ENCODE results near the gene ITPRIP.

Gene ITPRIP

DNA sequence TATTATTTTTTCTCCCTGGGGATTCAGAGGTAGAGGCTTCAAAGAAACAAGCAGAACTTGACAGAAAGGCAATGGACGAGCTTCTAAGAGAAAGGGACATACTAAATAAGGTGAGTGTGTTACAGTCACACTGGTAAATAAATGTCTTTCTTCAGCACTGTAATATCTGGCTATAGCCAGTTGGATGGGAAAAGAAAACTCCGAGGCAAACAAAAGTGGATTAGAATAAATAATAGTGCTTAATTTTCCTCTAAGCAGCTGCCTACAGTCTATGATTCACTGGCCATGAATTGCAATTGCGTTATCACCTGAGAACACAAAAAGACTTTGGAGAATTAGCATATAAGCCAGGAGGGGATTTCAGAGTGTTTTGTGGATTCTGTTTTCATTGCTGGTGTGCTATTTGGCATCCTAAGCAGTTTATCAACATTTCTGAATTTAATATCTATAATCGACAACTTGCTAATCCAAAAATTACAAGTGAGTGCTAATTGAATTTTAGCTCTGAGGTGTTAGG lies 38.6 kb upstream of the ITPRIP start:
- Histone ChIP-seq H3K27me3 (ENCODE audit: control insufficient read depth in 3 of 3, insufficient read depth in 3 of 3, low read depth in 1 of 3, low read length in 3 of 3) (no peaks in the 10 kb centered on the region), H3K79me1 (ENCODE audit: low read depth, low read length) (no peaks in the 10 kb centered on the region), H3K4me3 (ENCODE audit: low read length in 2 of 2) (no peak overlapping the region), H3K9me3 (replicated peaks in 1 of 2; ENCODE audit: control insufficient read depth in 2 of 2, insufficient read depth in 1 of 2, low read depth in 1 of 2, low read length in 2 of 2) (peaks cover 0 to 2% of the 10 kb centered on the region in 2 donors), H2BK5ac (ENCODE audit: low read length) (no peak overlapping the region), H3K23ac (ENCODE audit: low read depth, low read length, poor library complexity) (no peak overlapping the region), H2BK12ac (ENCODE audit: low read length) (no peak overlapping the region), H2AK5ac (ENCODE audit: low read depth, low read length) (no peak overlapping the region), H3K18ac (ENCODE audit: low read length) (no peak overlapping the region), H2BK15ac (ENCODE audit: low read length) (no peak overlapping the region), H3K36me3 (replicated peaks in 1 of 2; ENCODE audit: control insufficient read depth in 2 of 2, insufficient read depth in 2 of 2, low read length in 2 of 2) (no peaks in the 10 kb centered on the region), H4K91ac (ENCODE audit: low read depth, low read length, poor library complexity) (no peak overlapping the region), H3K9ac (ENCODE audit: low read depth, low read length, poor library complexity) (no peak overlapping the region), H3K14ac (ENCODE audit: low read length) (no peak overlapping the region), H3K4me2 (ENCODE audit: insufficient read depth, low read length, poor library complexity, severe bottlenecking) (no peak overlapping the region), H3K4me1 (ENCODE audit: control insufficient read depth in 2 of 2, insufficient read depth in 1 of 2, low read depth in 1 of 2, low read length in 2 of 2) (peaks cover 0 to 3% of the 10 kb centered on the region in 2 donors), H2AFZ (ENCODE audit: low read length) (no peak overlapping the region), H2BK120ac (ENCODE audit: low read depth, low read length) (no peak overlapping the region), H3K27ac (replicated peaks; ENCODE audit: low read length) (no peak overlapping the region), H4K8ac (ENCODE audit: low read depth, low read length) (no peak overlapping the region), H3K4ac (ENCODE audit: low read length) (no peak overlapping the region)
- no CpG with 5 or more reads among the region's 4 CpGs for WGBS, 2 donors (ENCODE audit: extremely low coverage in 2 of 2, insufficient read length in 2 of 2, insufficient replicate concordance in 1 of 2)
- no peak for DNase-seq (ENCODE audit: low spot score)

DNA sequence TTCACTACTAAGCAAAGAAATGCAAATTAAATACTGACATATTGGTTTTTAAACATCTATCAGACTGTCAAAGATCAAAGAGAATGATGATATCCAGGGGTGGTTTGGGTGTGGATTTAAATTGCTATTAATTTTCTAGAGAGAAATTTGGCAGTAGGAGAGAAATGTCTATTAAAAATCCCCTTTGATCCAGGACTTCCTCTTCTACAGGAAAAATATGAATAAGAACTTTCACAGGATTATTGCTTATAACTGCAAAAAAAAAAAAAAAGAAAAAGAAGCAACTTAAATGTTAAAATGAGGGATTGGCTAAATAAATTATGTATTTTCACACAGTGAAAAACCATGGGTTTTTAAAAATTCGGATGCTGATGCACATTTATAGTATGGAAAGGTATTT lies 36.3 kb upstream of the ITPRIP start:
- no peak overlapping the region for H2BK12ac ChIP-seq (ENCODE audit: low read length)
- no peak overlapping the region for H2BK120ac ChIP-seq (ENCODE audit: low read depth, low read length)
- no peak overlapping the region for H3K4me3 ChIP-seq (ENCODE audit: low read length in 2 of 2)
- no peaks in the 10 kb centered on the region for H3K27me3 ChIP-seq (ENCODE audit: control insufficient read depth in 3 of 3, insufficient read depth in 3 of 3, low read depth in 1 of 3, low read length in 3 of 3)
- no peaks in the 10 kb centered on the region for H3K79me1 ChIP-seq (ENCODE audit: low read depth, low read length)
- no peak overlapping the region for H2AFZ ChIP-seq (ENCODE audit: low read length)
- no peak overlapping the region for H3K23ac ChIP-seq (ENCODE audit: low read depth, low read length, poor library complexity)
- no peak overlapping the region for H2BK5ac ChIP-seq (ENCODE audit: low read length)
- no peak overlapping the region for H3K14ac ChIP-seq (ENCODE audit: low read length)
- no peak overlapping the region for H4K8ac ChIP-seq (ENCODE audit: low read depth, low read length)
- no peak overlapping the region for H3K4me2 ChIP-seq (ENCODE audit: insufficient read depth, low read length, poor library complexity, severe bottlenecking)
- no peak overlapping the region for H2BK15ac ChIP-seq (ENCODE audit: low read length)
- WGBS, 2 donors (ENCODE audit: extremely low coverage in 2 of 2, insufficient read length in 2 of 2, insufficient replicate concordance in 1 of 2): no CpG with 5 or more reads among the region's 1 CpG
- no peak overlapping the region for H4K91ac ChIP-seq (ENCODE audit: low read depth, low read length, poor library complexity)
- H3K36me3 ChIP-seq (replicated peaks in 1 of 2; ENCODE audit: control insufficient read depth in 2 of 2, insufficient read depth in 2 of 2, low read length in 2 of 2): no peaks in the 10 kb centered on the region
- H3K4me1 ChIP-seq (ENCODE audit: control insufficient read depth in 2 of 2, insufficient read depth in 1 of 2, low read depth in 1 of 2, low read length in 2 of 2): peaks cover 0 to 3% of the 10 kb centered on the region in 2 donors
- DNase-seq (ENCODE audit: low spot score): no peak
- H3K9ac ChIP-seq (ENCODE audit: low read depth, low read length, poor library complexity): no peak overlapping the region
- H3K18ac ChIP-seq (ENCODE audit: low read length): no peak overlapping the region
- peaks cover 4 to 8% of the 10 kb centered on the region in 2 donors for H3K9me3 ChIP-seq (replicated peaks in 1 of 2; ENCODE audit: control insufficient read depth in 2 of 2, insufficient read depth in 1 of 2, low read depth in 1 of 2, low read length in 2 of 2)
- no peak overlapping the region for H3K27ac ChIP-seq (replicated peaks; ENCODE audit: low read length)
- H3K4ac ChIP-seq (ENCODE audit: low read length): no peak overlapping the region
- no peak overlapping the region for H2AK5ac ChIP-seq (ENCODE audit: low read depth, low read length)

DNA sequence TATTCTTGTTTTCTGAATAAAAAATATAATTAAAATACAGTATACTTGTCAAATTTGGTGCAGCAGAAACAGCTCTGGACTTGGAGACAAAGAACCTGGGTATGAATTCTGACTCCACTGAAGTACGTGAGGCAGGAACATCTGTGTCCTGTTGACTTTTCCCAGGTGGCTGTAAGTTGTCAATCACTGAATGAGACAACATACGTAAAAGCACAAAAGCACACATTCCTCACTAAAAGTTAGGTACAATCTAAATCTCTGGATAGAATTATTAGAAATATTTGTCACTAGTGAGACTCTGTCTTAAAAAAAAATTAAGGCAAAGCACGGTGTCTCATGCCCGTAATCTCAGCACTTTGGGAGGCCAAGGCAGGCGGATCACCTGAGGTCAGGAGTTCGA lies 33.5 kb upstream of the ITPRIP start:
- Histone ChIP-seq H2BK5ac (ENCODE audit: low read length) (no peak overlapping the region), H3K27ac (replicated peaks; ENCODE audit: low read length) (no peak overlapping the region), H3K79me1 (ENCODE audit: low read depth, low read length) (no peaks in the 10 kb centered on the region), H3K36me3 (replicated peaks in 1 of 2; ENCODE audit: control insufficient read depth in 2 of 2, insufficient read depth in 2 of 2, low read length in 2 of 2) (no peaks in the 10 kb centered on the region), H3K4ac (ENCODE audit: low read length) (no peak overlapping the region), H2AK5ac (ENCODE audit: low read depth, low read length) (no peak overlapping the region), H2AFZ (ENCODE audit: low read length) (no peak overlapping the region), H2BK120ac (ENCODE audit: low read depth, low read length) (no peak overlapping the region), H3K4me2 (ENCODE audit: insufficient read depth, low read length, poor library complexity, severe bottlenecking) (no peak overlapping the region), H3K23ac (ENCODE audit: low read depth, low read length, poor library complexity) (no peak overlapping the region), H2BK12ac (ENCODE audit: low read length) (no peak overlapping the region), H3K27me3 (ENCODE audit: control insufficient read depth in 3 of 3, insufficient read depth in 3 of 3, low read depth in 1 of 3, low read length in 3 of 3) (no peaks in the 10 kb centered on the region), H2BK15ac (ENCODE audit: low read length) (no peak overlapping the region), H3K14ac (ENCODE audit: low read length) (no peak overlapping the region), H4K8ac (ENCODE audit: low read depth, low read length) (no peak overlapping the region), H3K4me1 (ENCODE audit: control insufficient read depth in 2 of 2, insufficient read depth in 1 of 2, low read depth in 1 of 2, low read length in 2 of 2) (peaks cover 3 to 6% of the 10 kb centered on the region in 2 donors), H4K91ac (ENCODE audit: low read depth, low read length, poor library complexity) (no peak overlapping the region), H3K9me3 (replicated peaks in 1 of 2; ENCODE audit: control insufficient read depth in 2 of 2, insufficient read depth in 1 of 2, low read depth in 1 of 2, low read length in 2 of 2) (peaks cover 4 to 8% of the 10 kb centered on the region in 2 donors), H3K9ac (ENCODE audit: low read depth, low read length, poor library complexity) (no peak overlapping the region), H3K18ac (ENCODE audit: low read length) (no peak overlapping the region), H3K4me3 (ENCODE audit: low read length in 2 of 2) (no peak overlapping the region)
- no peak for DNase-seq (ENCODE audit: low spot score)
- WGBS, 2 donors (ENCODE audit: extremely low coverage in 2 of 2, insufficient read length in 2 of 2, insufficient replicate concordance in 1 of 2): no CpG with 5 or more reads among the region's 6 CpGs

DNA sequence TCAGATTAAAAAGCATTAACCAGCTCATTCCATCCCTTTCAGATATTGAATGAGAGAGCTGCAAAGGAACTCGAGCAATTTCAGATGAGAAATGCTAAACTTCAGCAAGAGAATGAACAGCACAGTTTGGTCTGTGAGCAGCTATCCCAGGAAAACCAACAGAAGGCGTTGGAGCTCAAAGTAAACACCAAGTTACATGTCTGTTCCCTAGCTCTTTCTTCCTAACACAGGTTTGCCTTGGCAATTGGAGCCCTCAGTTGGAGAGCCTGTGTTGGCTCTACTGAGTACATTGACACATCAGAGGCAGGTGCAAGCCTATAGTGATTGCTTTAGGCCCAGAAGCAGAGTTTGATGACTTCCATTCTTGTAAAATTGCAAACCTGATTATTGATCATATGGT lies 30.1 kb upstream of the ITPRIP start:
- no peak overlapping the region for H3K4ac ChIP-seq (ENCODE audit: low read length)
- H3K27ac ChIP-seq (replicated peaks; ENCODE audit: low read length): no peak overlapping the region
- no peak overlapping the region for H2AFZ ChIP-seq (ENCODE audit: low read length)
- H3K9ac ChIP-seq (ENCODE audit: low read depth, low read length, poor library complexity): no peak overlapping the region
- H3K23ac ChIP-seq (ENCODE audit: low read depth, low read length, poor library complexity): no peak overlapping the region
- no peak overlapping the region for H4K91ac ChIP-seq (ENCODE audit: low read depth, low read length, poor library complexity)
- DNase-seq (ENCODE audit: low spot score): no peak
- H2BK12ac ChIP-seq (ENCODE audit: low read length): no peak overlapping the region
- no peak overlapping the region for H3K18ac ChIP-seq (ENCODE audit: low read length)
- H3K9me3 ChIP-seq (replicated peaks in 1 of 2; ENCODE audit: control insufficient read depth in 2 of 2, insufficient read depth in 1 of 2, low read depth in 1 of 2, low read length in 2 of 2): peaks cover 6 to 12% of the 10 kb centered on the region in 2 donors
- H3K4me2 ChIP-seq (ENCODE audit: insufficient read depth, low read length, poor library complexity, severe bottlenecking): no peak overlapping the region
- no peak overlapping the region for H3K4me3 ChIP-seq (ENCODE audit: low read length in 2 of 2)
- H3K27me3 ChIP-seq (ENCODE audit: control insufficient read depth in 3 of 3, insufficient read depth in 3 of 3, low read depth in 1 of 3, low read length in 3 of 3): no peaks in the 10 kb centered on the region
- no peak overlapping the region for H2BK15ac ChIP-seq (ENCODE audit: low read length)
- no peaks in the 10 kb centered on the region for H3K36me3 ChIP-seq (replicated peaks in 1 of 2; ENCODE audit: control insufficient read depth in 2 of 2, insufficient read depth in 2 of 2, low read length in 2 of 2)
- no peak overlapping the region for H2BK5ac ChIP-seq (ENCODE audit: low read length)
- H3K79me1 ChIP-seq (ENCODE audit: low read depth, low read length): no peaks in the 10 kb centered on the region
- no peak overlapping the region for H2BK120ac ChIP-seq (ENCODE audit: low read depth, low read length)
- H3K4me1 ChIP-seq (ENCODE audit: control insufficient read depth in 2 of 2, insufficient read depth in 1 of 2, low read depth in 1 of 2, low read length in 2 of 2): peaks cover 3 to 6% of the 10 kb centered on the region in 2 donors
- no peak overlapping the region for H4K8ac ChIP-seq (ENCODE audit: low read depth, low read length)
- no CpG with 5 or more reads among the region's 2 CpGs for WGBS, 2 donors (ENCODE audit: extremely low coverage in 2 of 2, insufficient read length in 2 of 2, insufficient replicate concordance in 1 of 2)
- no peak overlapping the region for H3K14ac ChIP-seq (ENCODE audit: low read length)
- no peak overlapping the region for H2AK5ac ChIP-seq (ENCODE audit: low read depth, low read length)
